NCI-H1694 treated with DMSO at 0.1 percent for 48 hours (cell line): Measurements from ENCODE around the gene RABEP1.
"Not testable (repeated sequence)": the region's sequence is repeated elsewhere in the genome, so short reads cannot be mapped to it uniquely, and the experiment has no call there.

Source experiments
- DNase-seq: peaks from one replicate; lab custom pipeline; 2025; lab: John Stamatoyannopoulos, UW

Gene RABEP1, protein sequence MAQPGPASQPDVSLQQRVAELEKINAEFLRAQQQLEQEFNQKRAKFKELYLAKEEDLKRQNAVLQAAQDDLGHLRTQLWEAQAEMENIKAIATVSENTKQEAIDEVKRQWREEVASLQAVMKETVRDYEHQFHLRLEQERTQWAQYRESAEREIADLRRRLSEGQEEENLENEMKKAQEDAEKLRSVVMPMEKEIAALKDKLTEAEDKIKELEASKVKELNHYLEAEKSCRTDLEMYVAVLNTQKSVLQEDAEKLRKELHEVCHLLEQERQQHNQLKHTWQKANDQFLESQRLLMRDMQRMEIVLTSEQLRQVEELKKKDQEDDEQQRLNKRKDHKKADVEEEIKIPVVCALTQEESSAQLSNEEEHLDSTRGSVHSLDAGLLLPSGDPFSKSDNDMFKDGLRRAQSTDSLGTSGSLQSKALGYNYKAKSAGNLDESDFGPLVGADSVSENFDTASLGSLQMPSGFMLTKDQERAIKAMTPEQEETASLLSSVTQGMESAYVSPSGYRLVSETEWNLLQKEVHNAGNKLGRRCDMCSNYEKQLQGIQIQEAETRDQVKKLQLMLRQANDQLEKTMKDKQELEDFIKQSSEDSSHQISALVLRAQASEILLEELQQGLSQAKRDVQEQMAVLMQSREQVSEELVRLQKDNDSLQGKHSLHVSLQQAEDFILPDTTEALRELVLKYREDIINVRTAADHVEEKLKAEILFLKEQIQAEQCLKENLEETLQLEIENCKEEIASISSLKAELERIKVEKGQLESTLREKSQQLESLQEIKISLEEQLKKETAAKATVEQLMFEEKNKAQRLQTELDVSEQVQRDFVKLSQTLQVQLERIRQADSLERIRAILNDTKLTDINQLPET

DNA sequence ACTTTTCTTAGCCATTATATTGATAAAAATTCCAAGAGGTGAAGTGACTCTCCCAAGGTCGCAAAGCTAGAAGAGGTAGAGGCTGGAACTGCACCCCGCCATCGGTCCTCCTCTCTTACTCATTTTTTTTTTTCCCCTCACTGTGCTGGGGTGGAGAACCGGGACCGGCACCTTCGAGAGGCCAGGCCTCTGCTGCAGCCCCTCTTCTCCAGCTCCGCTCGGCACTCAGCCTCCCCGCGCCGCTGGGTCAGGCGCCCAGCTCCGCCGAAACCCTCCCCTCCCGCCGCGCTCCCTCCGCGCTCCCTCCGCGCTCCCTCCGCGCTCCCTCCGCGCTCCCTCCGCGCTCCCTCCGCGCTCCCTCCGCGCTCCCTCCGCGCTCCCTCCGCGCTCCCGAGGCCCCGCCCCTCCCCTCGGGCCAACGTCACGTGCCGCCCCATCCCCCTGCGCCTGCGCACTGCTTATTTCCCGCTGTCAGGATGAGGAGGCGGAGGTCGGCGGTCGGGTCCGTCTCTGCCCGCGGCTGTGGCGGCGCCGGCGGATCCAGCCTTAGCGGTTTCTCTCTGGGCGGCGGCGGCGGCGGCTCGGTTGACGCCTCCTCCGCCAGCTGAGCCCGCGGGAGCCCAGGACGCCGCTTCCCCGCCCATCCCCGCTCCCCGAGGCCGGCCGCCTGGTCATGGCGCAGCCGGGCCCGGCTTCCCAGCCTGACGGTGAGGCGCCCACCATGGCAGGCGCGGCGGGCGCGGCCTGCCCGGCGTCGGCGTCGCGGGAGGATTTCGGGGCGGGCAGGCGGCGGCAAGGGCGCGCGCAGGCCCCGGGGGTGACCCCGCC is at the start of gene RABEP1:
TSS of gene RABEP1 (plus strand) at position 471 of the 828 bp plus-strand sequence. CDS start at position 674, 203 bp downstream.
- peak; percentile 50 for DNase-seq

GRCh38 chr17:5233492-5233891 is 48.6 kb upstream of the RABEP1 start:
- DNase-seq = not testable (repeated sequence)

DNA sequence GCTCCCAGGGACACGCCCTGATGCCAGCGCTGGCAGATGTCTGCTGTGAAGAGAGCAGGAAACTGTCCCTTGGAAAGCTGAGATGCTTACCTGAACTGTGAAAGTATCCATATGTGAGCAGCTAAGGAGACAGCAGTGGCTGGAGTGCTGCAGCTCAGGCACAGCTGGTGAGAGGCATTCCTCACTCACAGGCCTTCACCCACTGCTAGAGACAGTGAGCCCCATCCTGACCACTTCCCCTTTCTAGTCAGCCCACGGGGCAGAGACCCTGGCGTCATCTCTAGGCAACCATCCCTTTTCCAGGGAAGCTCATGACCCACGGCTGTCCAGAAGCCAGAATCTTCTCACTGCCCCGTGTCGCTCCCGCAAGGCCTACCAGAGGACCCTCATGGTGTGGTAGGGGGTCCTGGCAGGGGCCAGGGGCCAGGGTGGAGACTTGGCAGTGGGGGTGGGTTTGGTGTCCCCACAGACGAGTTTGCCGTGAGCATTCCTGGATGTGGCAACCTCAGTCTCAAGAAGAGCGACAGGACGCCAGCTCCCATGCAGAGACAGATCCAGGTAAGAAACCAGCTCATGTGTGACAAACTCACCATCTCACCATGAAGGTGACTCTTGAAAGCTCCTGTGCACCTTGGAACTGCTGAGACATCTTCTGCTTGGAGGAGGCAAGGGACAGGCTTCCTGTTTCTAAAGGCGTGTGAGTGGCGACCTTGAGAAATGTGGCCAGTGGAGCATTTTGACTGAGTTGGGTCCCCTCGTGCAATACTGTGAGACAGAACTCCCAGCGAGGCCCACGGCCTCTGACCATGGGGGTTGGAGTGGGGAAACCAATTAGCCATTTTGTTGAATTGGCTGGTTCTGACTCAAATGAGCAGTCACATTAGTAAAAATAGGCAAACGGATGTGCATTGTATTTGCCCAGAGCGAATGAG is 47.2 kb upstream of the RABEP1 start, which contains the start of gene SCIMP:
TSS of gene SCIMP (minus strand) at position 216 of the 932 bp plus-strand sequence. CDS start at position 111, 105 bp downstream.
- no peak for DNase-seq

- DNase-seq = no peak
These were observed 45.0 kb upstream of the RABEP1 start for GRCh38 chr17:5236938-5237540.

DNA sequence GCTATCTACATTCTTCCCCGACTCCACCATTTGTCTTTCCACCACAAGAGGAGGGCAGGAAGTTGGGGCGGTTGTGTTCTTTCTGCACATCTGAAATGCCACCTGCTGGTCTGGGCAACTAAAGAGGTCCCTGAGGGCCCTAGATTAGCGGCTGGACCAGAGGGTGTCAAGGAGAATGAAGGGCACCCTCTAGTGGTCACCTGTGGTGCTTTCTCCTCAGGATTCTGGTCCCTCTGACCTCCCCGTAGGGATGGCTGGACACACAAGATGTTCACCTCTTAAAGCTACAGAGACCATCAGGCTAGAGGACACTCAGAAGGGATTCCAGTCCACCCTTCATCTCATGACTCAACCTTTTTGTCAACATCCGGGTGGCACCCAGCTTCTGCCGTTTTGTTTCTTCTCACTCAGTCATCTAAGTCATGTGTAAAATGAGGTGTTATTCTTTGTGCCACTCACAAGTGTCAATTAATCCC is 44.5 kb upstream of the RABEP1 start:
- no peak for DNase-seq

DNA sequence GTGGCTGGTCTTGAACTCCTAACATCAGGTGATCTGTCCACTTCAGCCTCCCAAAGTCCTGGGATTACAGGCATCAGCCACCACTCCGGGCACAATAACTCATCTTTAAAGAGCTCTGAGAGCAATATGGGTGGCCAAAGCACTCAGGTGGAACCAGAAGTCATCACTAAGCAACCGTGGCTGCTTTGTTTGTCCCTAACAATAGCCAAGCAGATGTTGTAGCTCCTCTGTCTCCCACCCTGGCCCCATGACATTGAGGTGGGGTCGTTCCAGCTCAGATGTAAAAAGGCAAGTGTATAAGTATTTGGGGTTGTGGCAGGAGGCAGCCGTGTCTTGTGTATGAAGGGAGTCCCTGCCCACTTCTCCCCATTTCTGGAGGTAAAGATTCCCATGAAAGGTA is 43.8 kb upstream of the RABEP1 start:
- DNase-seq = no peak

GRCh38 chr17:5239769-5240168 is 42.3 kb upstream of the RABEP1 start:
- DNase-seq = not testable (repeated sequence)

GRCh38 chr17:5241861-5242671 is 40.0 kb upstream of the RABEP1 start:
- DNase-seq = no peak

- DNase-seq = no peak
These were observed 34.5 kb upstream of the RABEP1 start for GRCh38 chr17:5247621-5248020.

DNA sequence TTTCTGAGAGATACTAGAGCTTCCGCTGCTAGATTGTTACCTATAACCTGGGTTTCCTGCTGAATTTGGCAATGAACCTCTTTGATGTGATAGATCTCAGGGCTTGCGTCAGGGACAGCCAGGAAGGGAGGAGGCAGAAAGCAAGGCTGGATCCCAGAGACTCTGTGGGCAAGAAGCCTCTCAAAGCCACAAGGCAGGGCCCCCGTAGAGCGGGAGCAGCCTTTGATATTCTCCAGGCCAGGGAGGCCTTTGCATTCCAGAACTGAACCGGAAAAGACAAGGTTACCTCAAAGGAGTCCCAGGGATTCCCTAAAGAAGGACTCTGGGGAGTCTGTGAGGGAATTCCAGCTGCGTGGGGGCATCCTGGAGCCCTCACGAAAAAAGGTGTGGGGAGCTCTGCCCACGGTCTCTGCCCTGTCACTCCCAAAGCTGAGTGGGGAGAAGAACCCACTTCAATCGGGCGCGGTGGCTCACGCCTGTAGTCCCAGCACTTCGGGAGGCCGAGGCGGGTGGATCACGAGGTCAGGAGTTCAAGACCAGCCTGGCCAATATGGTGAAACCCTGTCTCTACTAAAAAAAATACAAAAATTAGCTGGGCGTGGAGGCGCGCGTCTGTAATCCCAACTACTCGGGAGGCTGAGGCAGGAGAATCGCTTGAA is 33.1 kb upstream of the RABEP1 start:
- DNase-seq = no peak

- peak; percentile 75 for DNase-seq
These were observed 32.5 kb upstream of the RABEP1 start for GRCh38 chr17:5249615-5250014.

- no peak for DNase-seq
These were observed 27.7 kb upstream of the RABEP1 start for GRCh38 chr17:5254414-5254813.

GRCh38 chr17:5254903-5255521 is 27.1 kb upstream of the RABEP1 start:
- DNase-seq = no peak

- DNase-seq = no peak
These were observed 25.0 kb upstream of the RABEP1 start for GRCh38 chr17:5257124-5257523.

DNA sequence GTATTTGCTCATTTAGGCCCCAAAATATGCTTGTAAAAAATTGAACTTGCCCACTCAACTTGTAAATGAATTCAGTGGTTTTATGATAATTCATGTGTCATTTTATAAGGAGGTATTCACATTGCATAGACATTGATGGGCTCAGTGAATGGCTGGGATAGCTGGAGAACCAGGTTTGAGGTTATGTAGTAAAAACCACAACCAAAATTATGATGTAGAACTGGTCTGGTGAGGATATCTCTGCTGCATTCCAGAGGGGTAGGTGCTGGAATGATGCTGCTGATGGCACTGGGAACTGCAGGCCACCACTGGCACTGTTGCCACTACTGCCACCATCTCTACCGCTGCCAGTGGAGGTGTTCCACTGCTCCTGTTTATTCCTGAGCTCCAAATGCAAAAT is 21.5 kb upstream of the RABEP1 start:
- no peak for DNase-seq

GRCh38 chr17:5262416-5262991 is 19.6 kb upstream of the RABEP1 start:
- no peak for DNase-seq

GRCh38 chr17:5263441-5263840 is 18.6 kb upstream of the RABEP1 start:
- DNase-seq = no peak

GRCh38 chr17:5264893-5265292 is 17.2 kb upstream of the RABEP1 start:
- DNase-seq = no peak
